Measurements from ENCODE around the gene CELF6.
A peak's percentile ranks its signal among the peaks of the same experiment; 100 is the strongest.
"Not testable (repeated sequence)": the region's sequence is repeated elsewhere in the genome, so short reads cannot be mapped to it uniquely, and the experiment has no call there.

The CELF6 gene

GRCh38 chr15:72315706-72316370, 4.1 kb downstream of the CELF6 start:
- no peak for DNase-seq

GRCh38 chr15:72313881-72314280, 6.1 kb downstream of the CELF6 start:
- DNase-seq = no peak

- DNase-seq = no peak
Observed at GRCh38 chr15:72313448-72313840, 6.5 kb downstream of the CELF6 start.

- peak; percentile 72 for DNase-seq
Observed at GRCh38 chr15:72312605-72313447, 7.1 kb downstream of the CELF6 start.

GRCh38 chr15:72307026-72307425, 12.9 kb downstream of the CELF6 start:
- no peak for DNase-seq

GRCh38 chr15:72306211-72306785, 13.7 kb downstream of the CELF6 start:
- peak; percentile 36 for DNase-seq

GRCh38 chr15:72304596-72304995, 15.4 kb downstream of the CELF6 start:
- no peak for DNase-seq

- DNase-seq = no peak
Observed at GRCh38 chr15:72302955-72303354, 17.0 kb downstream of the CELF6 start.

GRCh38 chr15:72289597-72290325, 30.2 kb downstream of the CELF6 start:
- no peak for DNase-seq

GRCh38 chr15:72288796-72289596, 31.0 kb downstream of the CELF6 start:
- DNase-seq = no peak

- DNase-seq = peak; percentile 65
Observed at GRCh38 chr15:72285927-72286516, 33.9 kb downstream of the CELF6 start.

GRCh38 chr15:72285402-72285801, 34.6 kb downstream of the CELF6 start:
- DNase-seq = no peak

GRCh38 chr15:72284781-72285180, 35.2 kb downstream of the CELF6 start:
- DNase-seq = no peak

- DNase-seq = no peak
Observed at GRCh38 chr15:72281713-72282112, 38.2 kb downstream of the CELF6 start.

GRCh38 chr15:72280751-72281150, 39.2 kb downstream of the CELF6 start:
- DNase-seq = no peak

GRCh38 chr15:72278737-72279136, 41.2 kb downstream of the CELF6 start:
- no peak for DNase-seq

- DNase-seq = no peak
Observed at GRCh38 chr15:72276326-72276700, 43.6 kb downstream of the CELF6 start.

GRCh38 chr15:72275635-72276325, 44.2 kb downstream of the CELF6 start:
- not testable (repeated sequence) for DNase-seq

- no peak for DNase-seq
Observed at GRCh38 chr15:72272997-72273352, 47.0 kb downstream of the CELF6 start.

GRCh38 chr15:72272213-72272996, 47.6 kb downstream of the CELF6 start, which contains the start of gene PARP6:
TSS of gene PARP6 (minus strand) at chr15:72272554. CDS start at chr15:72267477, 5,077 bp downstream.
- peak; percentile 99 for DNase-seq

GRCh38 chr15:72271895-72272212, 48.1 kb downstream of the CELF6 start:
- DNase-seq = peak; percentile 36

Data from activated CD4-positive, alpha-beta T cell treated with anti-CD3 and anti-CD28 coated beads for 48 hours (primary cell).